Cardiac fibroblast (primary cell): ENCODE results near the gene VSIR.

ENCODE experiments used
- DNase-seq, 2 donors: peaks; one replicate each; pipeline versions ENCODE4 v3.0.0 to v3.0.0-alpha.2; 2010; ENCODE audit warnings: low read depth in 2 of 2
- H3K4me3 ChIP-seq, 2 donors: replicated peaks in 1 of 2; 1 replicate in 1 of 2; 2 replicates in 1 of 2; pipeline ENCODE4 v1.5.1; 2011; ENCODE audit warnings: low read depth in 2 of 2, low read length in 2 of 2, mild to moderate bottlenecking in 2 of 2, moderate library complexity in 1 of 2
- CTCF ChIP-seq: IDR thresholded peaks from one replicate; pipeline ENCODE4 v1.5.1; 2011; ENCODE audit warnings: low read depth, mild to moderate bottlenecking, low read length, inconsistent platforms

Gene VSIR

DNA sequence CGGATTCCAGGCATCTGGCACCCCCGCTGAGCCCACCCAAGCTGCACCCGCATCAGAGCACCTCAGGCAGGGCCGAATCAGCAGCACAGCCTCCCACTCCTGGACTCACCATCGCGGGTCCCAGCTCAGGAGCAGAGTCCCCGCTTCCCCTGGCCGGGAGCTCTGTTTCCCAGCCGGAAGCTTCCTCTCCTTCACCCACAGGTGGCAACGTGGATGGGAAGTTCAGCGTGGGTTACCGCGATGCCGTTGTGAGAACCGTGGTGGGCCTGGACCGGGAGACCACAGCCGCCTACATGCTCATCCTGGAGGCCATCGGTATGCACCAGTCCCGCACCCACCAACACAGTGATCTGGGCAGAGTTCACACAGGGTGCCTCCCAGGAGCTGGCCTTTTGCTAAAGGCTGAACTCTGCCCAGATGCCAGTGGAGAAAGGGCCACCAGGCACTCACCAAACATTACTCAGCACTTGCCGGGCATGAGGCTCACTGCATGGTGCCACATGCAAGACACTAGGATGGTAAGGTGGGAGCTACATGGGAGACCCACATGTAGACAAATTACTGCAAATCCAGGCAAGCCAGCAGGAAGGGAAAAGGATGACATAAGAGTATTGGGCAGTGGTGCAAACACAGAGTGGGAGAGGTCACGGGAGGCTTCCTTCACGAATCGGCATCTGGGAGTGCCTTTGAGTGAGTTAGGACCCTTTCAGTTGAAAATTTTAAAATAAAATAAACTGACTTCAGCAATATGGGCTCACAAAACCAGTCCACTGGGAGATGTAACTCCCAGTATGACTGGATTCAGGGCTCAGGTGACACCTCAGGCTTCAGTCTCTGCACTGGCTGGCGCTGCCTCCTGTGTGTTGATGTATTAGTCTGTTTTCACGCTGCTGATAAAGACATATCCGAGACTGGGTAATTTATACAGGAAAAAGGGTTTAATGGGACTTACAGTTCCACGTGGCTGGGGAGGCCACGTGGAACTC, 64.1 kb downstream of the VSIR start:
- no peak for TF ChIP-seq CTCF
- no peak for DNase-seq
- no peak overlapping the region for H3K4me3 ChIP-seq

DNA sequence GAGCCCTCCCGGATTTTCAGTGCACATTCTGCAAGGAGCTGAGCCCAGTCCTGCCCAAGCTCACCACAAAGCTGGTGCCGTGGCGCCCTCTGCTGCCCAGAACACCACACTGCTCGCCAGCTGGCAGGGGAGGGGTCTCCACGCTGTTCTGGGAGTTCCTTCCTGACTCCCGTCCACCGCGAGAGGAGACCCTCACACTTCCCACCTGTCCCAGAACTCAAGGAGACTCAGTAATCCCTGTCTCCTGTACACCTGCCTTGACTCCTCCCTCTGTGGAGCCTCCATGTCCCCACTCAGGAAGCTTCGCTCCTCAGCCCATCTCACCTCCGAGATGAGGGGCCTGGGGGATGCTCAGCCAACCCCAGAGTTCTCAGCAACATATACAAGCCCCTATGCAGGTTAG, 65.0 kb downstream of the VSIR start:
- TF ChIP-seq CTCF = peak; percentile 89
- H3K4me3 ChIP-seq = no peak overlapping the region

DNA sequence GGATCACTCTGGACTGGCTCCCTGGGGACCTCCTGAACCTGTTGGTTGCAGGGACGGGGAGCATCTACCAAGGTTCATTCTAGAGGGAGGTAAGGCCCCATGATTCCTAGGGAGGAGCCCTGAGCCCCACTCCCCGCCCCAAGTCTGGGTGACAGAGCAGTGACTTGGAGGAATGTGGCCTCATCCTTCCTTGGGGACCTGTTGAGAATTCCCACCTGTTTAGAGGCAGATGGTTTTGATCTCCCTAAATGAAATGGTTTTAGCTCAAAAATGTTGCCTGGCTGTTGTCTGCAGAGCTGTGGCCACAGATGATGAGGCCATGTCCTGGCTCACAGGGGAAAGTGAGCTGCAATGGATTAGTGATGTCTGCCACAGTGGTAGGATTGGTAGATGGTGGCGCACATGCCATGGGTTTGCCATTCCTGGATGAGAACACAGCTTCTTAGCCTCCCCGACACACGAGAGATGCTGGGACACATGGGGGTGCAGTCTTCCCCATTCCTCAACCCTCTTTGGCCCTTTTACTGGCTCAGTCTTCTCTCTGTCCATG, 66.0 kb downstream of the VSIR start:
- H3K4me3 ChIP-seq = no peak overlapping the region
- no peak for TF ChIP-seq CTCF
- no peak for DNase-seq

More for the DNA sequence above, 65.0 kb downstream of the VSIR start:
- DNase-seq = peak; percentile 43 to 48

DNA sequence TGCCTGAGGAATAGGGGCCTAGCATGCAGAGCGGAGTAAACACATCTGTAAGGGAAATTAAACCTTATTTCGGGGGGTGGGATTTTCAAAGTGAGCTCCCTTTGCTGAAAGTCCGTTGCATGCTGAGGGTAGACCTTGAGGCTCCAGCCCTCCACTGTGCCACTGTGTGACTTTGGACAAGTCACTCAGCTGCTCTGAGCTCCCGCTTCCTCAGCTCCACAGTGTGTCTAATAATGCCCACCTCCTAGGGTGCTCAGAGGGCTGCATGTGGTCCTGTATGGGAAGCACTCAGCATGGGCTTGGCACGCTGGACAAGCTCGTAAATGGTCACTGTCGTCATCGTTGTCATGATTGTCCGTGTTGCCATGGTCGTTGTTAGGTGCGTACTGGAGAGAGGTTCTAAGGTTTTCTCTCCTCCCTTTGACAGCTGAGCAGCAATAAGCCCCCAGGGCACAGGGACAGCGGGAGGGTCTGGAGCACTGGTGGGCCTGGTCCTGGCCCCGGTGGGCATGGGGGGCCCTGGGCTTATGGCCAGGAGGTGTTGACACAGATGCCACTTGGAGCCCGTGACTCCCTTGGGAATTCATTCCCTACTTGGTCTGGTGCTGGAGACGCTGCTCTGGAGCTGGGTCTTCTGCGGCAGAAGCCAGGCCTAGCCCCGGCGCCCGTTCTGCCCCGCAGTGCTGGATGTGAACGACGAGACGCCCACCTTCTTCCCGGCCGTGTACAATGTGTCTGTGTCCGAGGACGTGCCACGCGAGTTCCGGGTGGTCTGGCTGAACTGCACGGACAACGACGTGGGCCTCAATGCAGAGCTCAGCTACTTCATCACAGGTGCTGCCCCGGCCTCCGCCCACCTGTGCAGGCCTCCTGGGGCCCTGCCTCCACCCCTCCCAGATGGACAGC, 66.9 kb downstream of the VSIR start:
- no peak for DNase-seq
- no peak overlapping the region for H3K4me3 ChIP-seq
- no peak for TF ChIP-seq CTCF

GRCh38 chr10:71705582-71705981, 67.7 kb downstream of the VSIR start:
- no peak overlapping the region for H3K4me3 ChIP-seq
- TF ChIP-seq CTCF = no peak
- no peak for DNase-seq

DNA sequence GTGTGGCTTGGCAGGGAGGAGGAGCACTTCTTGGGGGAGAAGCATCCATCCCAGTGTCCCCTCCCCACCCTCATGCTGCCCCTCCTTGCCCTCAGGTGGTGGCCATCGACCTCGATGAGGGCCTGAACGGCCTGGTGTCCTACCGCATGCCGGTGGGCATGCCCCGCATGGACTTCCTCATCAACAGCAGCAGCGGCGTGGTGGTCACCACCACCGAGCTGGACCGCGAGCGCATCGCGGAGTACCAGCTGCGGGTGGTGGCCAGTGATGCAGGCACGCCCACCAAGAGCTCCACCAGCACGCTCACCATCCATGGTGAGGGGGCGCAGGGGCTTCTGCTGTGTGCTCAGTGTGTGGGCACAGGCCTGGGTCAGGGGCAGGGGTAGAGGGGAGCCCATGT, 68.5 kb downstream of the VSIR start:
- DNase-seq = no peak
- no peak for TF ChIP-seq CTCF
- no peak overlapping the region for H3K4me3 ChIP-seq
